NCI-H1092 (cell line): ENCODE measurements around the gene TMEM17.
"Not testable (repeated sequence)": the region's sequence is repeated elsewhere in the genome, so short reads cannot be mapped to it uniquely, and the experiment has no call there.

Experiments used
- DNase-seq: peaks from one replicate; lab custom pipeline; 2025; lab: John Stamatoyannopoulos, UW

Gene TMEM17

GRCh38 chr2:62505750-62506420 lies at the start of gene TMEM17:
Gene TMEM17 (minus strand): TSS chr2:62506195. CDS start chr2:62506129, 66 bp downstream.
- DNase-seq: peak; percentile 79

- no peak for DNase-seq
These were observed 48.4 kb upstream of the TMEM17 start for GRCh38 chr2:62554440-62554839.

GRCh38 chr2:62550461-62550860 lies 44.5 kb upstream of the TMEM17 start:
- no peak for DNase-seq

- no peak for DNase-seq
These were observed 41.9 kb upstream of the TMEM17 start for GRCh38 chr2:62547854-62548253.

- no peak for DNase-seq
These were observed 39.3 kb upstream of the TMEM17 start for GRCh38 chr2:62545261-62545660.

- no peak for DNase-seq
These were observed 34.6 kb upstream of the TMEM17 start for GRCh38 chr2:62540408-62541168.

GRCh38 chr2:62539606-62540407 lies 33.8 kb upstream of the TMEM17 start:
- no peak for DNase-seq

GRCh38 chr2:62538756-62539155 lies 32.8 kb upstream of the TMEM17 start:
- no peak for DNase-seq

- no peak for DNase-seq
These were observed 31.8 kb upstream of the TMEM17 start for GRCh38 chr2:62537814-62538213.

GRCh38 chr2:62536873-62537547 lies 31.0 kb upstream of the TMEM17 start:
- DNase-seq: no peak

- DNase-seq: not testable (repeated sequence)
These were observed 29.5 kb upstream of the TMEM17 start for GRCh38 chr2:62535521-62535920.

- no peak for DNase-seq
These were observed 25.6 kb upstream of the TMEM17 start for GRCh38 chr2:62531594-62531993.

GRCh38 chr2:62529758-62530157 lies 23.8 kb upstream of the TMEM17 start:
- DNase-seq: peak; percentile 2

GRCh38 chr2:62527478-62528210 lies 21.6 kb upstream of the TMEM17 start:
- no peak for DNase-seq

- DNase-seq: no peak
These were observed 20.8 kb upstream of the TMEM17 start for GRCh38 chr2:62526531-62527381.

- no peak for DNase-seq
These were observed 19.7 kb upstream of the TMEM17 start for GRCh38 chr2:62525549-62526269.

- no peak for DNase-seq
These were observed 18.4 kb upstream of the TMEM17 start for GRCh38 chr2:62524293-62524941.

- not testable (repeated sequence) for DNase-seq
These were observed 15.1 kb upstream of the TMEM17 start for GRCh38 chr2:62521061-62521460.

- DNase-seq: no peak
These were observed 6.4 kb upstream of the TMEM17 start for GRCh38 chr2:62512384-62512783.
